ENCODE data around the gene PELO.
A peak's percentile ranks its signal among the peaks of the same experiment; 100 is the strongest.
"Not testable (repeated sequence)": the region's sequence is repeated elsewhere in the genome, so short reads cannot be mapped to it uniquely, and the experiment has no call there.

The PELO gene

DNA sequence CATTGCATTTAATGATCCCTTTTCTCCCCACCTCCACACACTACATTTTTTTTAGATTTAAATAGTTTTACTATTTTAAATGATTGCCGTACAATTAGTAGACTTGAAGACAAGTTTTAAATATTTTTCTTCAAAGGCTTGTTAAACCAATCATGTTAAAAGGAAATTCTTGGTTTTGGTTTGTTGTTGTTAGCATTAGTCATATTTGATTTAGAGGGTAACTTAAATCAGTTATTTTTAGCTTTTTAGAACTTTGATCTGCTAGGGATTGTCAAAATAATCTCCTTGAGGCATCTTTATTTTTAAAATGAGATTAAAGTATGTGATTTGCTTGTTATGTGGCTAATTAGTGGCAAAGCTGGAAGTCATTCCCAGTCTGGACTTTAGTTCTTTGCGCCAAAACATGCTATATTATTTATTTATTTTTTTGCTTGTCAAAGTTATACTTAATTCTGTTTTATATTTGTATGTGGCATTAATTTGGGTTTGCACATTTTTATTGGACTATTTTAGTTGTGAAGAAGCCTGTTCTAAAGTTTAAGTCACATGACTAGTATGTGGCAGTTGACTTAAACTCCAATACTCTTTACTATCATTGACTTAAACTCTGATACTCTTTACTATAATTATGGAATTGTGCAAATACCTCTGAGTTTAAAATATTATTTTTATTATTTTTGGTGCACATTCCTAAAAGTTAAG is 14.7 kb downstream of the PELO start:
- DNase-seq, result no peak

DNA sequence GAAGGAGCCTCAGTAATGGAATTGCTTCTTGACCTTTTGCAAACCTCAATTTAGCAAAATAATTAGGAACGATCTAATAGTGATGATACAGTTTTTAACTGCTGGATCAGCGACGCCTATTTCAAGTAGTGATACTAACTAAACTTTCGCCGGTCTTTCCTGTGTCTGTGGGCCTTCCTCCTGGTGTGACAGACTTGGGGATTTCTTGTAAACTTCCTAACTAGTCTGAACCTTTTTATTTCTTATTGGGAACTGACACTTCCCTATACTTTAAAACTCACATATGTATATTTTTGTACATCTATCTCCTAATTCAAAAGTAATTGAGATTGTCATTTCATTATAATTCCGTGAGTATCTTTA is 15.2 kb downstream of the PELO start:
- DNase-seq, result no peak

DNA sequence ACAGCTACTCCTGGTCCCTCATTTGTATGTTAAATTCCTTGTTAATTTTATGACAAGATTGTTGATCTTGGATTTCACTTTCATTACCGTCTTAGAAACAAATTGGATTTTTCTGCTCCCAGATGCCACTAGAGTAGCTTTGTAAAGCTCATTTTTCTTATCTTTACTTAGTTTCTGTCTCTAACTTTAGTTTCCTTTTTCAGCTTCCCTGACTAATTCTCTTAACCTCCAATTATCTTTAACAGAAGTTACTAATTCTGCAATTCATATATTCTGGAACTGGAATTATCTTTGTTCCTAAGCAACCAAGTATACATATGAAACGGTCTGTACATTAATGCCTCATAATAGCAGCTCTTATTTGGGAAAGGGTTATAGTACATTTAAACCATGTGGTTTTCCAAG is 16.7 kb downstream of the PELO start:
- no peak for DNase-seq

DNA sequence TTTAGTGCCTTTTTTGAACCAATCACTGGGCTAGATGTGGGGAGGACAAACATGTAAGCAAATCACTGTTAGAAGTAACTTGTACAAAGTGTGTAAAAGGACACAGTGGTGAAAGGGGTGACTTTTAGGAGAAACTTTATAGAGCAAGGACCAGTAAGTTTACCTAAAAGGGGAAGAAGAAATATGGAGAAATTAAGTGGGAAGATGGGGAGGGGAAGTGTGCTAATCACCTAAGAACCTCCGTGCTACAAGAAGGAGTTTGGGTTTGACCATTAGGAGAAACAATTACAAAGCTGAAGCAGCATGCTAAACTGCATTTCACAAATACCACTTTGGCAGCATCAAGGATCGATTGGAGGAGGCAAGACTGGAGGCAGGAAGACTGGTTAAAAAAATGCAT is 17.3 kb downstream of the PELO start:
- DNase-seq, result no peak

DNA sequence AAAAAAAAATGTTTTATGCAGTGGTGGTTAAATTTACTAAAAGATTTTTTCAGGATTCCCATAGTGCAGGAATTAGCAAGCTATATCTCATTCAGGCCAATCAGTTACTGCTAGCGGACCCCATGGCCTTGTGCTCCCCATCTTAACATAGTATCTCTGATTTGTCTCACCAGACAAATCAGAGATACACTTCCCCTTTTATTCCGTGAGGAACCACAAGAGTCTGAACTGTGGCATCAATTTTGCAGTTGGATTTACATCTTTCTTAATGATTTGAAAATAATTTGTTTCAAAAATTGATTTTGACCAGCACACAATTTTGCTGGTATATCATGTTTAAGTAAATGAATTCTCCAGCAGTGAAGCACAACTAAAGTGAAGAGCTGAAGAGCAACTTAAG is 17.9 kb downstream of the PELO start:
- no peak for DNase-seq

DNA sequence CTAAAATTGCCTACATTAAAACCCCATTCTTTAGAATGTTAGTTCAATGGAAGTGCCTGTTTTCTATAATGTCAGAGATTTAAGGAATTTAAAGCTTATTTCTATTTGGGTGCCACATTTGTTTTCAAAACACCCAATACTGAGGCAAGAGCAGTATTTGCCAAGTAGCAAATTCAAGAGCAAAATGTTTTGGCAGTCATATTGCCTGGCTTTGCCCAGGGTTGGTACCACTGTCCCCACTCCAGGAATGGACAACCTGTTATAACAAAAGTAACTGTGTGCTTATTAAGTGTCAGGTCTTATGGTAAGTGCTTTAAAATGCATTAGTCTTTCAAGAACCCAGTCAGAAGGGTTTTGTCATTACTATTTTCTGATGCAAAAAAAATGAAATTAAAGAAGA is 19.3 kb downstream of the PELO start:
- no peak for DNase-seq

DNA sequence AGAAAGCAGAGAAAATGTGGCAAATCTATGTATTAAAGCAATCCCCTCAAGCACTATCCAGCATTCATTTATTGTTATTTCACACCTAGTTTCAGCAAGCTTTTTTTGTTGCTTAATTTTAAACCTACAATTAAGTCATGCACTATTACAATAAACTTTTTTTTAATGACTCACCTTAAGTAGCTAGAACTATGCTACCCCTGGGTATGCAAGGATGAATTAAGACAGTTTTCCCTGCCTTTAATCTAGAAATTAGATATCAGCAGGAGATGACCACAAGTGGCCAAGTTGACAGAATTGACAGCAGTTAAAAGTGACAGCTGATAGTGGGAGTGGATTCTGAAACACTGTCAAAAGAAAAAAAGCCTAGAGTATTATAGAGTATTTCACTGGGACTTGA is 20.0 kb downstream of the PELO start:
- no peak for DNase-seq

DNA sequence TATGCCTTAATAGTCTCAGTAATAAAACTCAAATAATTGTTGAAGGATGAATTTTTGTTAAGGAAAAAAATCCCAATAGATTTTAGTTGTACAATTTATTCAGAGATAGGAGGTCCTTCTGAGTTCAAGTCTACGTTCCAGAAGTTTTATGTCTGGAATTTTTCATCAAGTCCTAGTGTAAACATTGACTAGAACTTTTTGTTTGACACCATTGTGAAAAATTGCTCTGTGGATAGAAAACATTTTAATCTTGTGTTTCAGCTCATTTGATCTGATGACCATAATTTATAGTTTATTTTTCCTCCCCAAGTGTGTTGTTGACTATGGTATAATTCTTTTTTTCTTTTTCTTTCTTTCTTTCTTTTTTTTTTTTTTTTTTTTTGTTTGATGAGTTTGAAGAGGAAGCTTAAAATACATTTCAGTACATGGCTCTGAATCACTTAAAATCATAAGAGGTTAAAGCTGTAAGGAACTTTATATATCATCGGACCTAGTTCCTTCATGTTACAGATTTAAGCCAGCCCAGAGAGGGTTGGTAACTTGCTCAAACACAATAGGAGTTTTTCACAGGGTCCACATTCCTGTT is 20.7 kb downstream of the PELO start:
- no peak for DNase-seq

DNA sequence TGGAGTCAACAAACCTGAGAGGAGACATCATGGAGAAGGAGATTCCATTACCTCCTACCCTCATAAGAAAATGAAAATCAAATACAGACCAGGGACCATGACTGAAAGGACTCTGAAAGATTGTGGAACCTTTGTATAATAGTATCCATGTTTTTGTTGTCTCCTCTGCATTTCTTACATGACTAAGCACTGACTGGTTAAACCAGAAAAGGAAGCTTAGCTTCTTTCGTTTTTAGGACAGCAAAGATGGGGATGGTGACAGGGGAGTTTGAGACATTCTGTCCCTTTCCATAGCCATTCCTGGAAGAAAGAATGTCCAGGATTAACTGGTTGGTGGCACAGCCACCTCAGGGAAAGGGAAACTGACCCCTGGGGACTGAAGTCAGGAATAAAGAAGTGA is 22.2 kb downstream of the PELO start:
- DNase-seq, result no peak

DNA sequence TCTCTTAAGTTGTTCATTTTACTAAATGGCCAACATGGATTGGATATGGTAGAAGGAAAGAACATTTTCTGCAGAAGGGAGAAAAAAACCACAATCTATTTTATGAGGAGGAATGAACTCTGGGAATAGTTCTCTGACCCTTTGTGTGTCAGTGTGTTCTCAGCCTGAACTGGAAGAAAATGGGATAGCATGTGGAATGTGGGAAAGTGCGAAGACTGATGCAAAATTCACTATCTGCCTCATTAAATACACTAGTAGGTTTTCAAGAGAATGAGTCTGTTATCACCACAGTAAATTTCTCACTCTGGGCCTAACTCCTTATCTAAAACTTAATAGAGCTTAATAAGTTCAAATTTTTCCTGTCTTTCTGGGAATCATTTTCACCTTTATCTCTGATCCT is 22.7 kb downstream of the PELO start:
- no peak for DNase-seq

DNA sequence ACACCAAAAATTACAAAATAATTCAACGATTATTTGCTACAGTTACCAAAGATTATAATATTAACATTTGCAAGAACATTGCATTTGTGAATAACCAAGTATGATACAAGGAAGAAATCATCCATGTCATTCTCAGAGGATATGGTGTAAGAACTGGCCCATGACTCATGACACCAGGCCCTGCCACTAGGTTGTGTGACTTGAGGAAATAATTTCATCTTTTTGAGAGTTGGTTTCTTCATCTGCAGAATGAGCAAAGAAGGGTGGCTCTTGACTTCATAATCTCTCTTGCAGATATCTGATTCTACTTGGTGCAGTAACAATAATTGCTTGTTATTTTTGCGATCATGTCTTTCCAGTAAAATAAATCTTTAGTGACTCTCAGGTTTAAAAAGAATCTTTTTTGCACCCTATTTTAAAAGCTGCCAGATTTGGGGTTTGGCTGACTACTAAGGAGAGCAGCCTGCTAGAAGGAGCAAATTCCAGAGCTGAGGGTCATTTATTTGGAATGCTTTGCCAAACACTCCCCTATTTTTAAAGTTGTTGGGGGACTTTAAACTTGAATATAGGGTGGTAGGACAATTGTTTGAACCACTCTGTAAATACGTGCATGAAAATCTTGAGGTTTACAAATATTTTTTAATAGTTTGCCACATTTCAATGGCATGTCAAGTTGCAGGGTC is 23.5 kb downstream of the PELO start:
- peak; percentile 13 for DNase-seq

DNA sequence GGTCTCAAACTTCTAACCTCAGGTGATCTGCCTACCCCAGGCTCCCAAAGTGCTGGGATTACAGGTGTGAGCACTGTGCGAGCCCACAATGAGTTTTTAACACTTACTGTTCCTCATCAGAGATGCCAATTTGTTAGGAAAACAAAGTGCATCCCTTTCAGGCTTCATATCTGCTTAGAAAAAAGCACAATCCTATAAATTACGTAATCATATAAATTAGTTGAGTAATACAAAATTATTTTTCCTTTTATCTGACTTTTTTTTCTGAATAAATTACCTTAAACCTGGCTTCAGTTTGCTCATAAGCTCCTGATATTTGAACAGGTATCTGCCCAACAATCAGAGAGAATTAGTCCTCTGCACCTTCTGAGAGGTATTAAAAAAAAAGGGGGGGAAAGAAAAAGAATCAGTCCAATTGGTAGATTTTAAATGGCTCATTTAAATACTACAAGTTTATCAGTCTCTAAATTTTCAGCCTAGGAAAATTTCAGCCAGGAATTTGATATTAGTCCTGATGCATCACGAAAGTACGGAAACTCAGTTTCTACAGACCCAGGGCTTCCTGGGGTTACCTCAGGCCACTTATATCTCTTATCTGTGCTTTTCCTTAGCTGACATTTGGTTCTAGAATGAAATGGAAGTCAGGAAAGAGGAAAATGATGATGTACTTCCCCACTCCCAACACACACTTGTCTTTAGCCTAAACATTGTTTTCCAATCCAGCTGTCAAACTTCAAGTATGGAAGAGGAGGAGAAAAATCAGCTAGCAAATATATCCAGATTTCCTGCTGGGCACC is 26.8 kb downstream of the PELO start:
- no peak for DNase-seq

DNA sequence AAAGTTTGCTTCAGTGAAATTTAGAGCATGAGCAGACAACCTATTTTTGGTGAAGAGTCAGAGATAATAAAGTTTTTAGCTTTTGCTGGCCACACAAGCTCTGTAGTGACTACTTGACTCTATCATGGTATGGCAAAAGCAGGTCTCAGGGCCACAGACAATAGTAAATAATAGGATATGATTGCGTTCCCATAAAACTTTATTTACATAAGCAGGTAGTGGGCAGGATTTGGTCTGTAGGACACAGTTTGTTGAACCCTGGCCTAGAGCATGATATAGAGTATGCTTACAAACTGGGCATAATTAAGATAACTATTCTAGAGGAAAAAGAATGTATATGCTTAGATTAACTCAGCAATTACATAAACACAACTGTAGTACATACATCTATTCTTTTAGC is 30.1 kb downstream of the PELO start:
- DNase-seq, result no peak

DNA sequence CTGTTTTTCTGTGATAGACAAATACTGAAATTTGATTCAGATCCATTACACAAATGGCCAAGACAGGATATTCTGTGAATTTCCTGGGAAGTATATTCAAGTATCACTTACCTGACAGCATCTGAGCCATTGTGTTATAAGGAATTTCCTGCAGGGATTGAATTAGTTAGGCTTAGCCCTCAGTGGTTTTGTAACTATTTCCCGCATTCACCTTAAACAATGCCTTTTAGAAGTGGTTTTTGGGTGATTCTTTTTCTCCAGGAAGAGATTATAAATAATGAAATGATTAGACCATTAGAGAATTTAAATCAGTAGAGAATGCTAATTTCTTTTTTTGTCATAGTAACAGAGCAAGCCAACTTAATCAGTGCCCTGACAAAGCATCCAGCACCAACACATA is 30.6 kb downstream of the PELO start:
- DNase-seq, result no peak

DNA sequence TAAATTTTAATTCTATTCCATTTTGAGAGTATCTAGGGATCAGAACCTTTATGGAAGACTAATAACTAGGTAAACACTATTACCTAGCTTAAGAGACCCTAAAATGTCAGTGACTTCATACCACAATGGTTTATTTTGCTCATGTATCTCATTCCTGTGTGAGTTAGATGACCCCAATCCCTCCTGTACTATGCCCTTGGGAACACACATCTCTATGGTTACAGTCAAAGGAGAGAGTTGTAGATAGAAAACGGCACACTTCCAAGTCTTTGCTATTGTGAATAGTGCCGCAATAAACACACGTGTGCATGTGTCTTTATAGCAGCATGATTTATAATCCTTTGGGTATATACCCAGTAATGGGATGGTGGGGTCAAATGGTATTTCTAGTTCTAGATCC is 31.1 kb downstream of the PELO start:
- DNase-seq, result not testable (repeated sequence)

DNA sequence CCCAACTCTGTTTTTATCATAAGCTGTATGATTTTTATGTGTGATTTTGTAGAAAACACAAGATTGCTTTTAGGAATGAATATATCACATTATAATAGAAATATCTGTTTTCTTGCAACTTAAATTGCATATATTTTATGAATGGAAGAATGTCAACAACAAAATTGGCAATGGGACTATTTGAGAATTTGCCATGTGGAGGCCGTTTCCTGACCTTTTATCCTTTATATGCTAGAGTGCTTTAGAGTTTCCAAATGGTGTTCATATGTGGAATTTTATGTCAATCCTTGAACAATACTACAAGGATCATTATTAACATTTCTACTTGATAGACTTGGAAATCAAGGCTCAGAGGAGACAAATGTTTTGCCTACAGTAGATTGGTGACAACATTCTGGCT is 34.2 kb downstream of the PELO start:
- DNase-seq, result no peak

DNA sequence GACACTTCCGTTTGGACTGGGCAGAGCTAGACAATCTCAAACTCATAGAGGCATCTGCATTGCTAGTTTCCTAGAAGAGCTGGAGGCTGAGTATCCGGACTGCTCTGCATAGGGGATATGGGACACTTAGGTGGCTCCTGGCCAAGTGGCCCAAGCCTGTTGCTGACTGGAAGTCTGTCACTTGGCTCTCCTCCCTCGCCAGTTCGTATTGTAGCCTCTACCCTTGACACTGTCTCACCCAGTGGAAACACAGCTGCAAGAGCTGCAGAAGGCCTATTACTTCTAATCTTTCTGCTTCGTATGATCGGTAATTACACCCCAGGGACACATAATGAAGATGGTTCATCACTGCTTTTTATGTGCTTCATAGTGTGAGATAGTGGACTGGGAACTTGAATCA is 34.7 kb downstream of the PELO start:
- DNase-seq, result no peak

DNA sequence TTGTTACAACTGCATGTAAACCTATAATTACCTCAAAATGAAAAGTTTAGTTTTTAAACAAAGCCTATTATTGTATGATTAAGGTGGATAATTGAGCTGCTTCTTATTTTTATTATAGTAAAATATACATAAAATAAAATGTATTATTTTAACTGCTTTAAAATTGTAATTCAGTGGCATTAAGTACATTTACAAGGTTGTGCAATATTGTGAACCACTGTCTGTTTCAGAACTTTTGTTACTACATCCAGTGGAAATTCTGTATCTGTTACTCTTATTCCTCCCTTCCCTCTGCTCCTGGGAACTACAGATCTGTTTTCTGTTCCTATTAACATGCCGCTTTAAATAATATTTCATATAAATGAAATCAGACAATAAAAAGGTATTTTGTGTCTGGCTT is 37.1 kb downstream of the PELO start:
- no peak for DNase-seq

DNA sequence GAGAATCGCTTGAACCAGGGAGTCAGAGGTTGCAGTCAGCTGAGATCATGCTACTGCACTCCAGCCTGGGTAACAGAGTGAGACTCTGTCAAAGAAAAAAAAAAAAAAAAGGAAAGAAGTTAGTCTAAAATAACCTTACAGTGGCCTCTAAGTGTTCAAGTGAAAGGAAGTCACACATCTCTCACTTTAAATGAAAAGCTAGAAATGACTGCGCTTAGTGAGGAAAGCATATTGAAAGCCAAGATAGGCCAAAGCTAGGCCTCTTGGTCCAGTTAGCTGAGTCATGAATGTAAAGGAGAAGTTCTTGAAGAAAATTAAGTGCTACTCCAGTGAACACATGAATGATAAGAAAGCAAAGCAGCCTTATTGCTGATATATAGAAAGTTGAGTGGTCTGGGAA is 38.1 kb downstream of the PELO start:
- DNase-seq, result no peak

DNA sequence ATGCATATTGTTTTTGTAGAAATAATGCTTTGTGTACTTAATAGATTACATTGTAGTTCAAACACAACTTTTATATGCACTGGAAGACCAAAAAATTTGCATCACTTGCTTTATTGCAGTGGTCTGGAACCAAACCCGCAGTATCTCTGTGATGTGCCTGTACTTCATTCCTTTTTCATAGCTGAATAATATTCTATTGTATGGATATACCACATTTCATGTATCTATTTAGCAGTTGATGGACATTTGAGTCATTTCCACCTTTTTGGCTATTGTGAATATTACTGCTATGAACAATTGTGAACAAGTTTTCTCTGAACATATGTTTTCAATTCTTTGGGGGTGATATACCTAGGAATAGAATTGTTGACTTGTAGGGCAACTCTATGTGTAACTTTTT is 40.1 kb downstream of the PELO start:
- no peak for DNase-seq

DNA sequence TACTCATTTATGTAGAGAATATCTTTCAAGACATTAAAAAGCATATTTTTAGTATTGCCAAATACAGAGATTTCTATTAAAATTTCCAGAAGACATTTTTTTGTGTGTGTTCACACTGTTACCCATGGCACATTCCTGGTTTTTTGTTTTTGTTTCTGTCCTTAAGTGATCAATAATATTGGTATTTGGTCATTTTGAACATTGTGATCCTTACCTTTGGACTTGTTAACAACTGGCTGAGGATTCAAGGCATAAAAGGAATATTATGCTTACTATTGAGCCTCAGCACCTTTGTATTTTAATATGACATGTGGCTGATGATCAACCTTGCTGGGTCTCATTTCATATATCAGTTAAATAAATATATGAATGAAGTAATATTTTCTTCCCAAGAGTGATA is 41.9 kb downstream of the PELO start:
- no peak for DNase-seq

DNA sequence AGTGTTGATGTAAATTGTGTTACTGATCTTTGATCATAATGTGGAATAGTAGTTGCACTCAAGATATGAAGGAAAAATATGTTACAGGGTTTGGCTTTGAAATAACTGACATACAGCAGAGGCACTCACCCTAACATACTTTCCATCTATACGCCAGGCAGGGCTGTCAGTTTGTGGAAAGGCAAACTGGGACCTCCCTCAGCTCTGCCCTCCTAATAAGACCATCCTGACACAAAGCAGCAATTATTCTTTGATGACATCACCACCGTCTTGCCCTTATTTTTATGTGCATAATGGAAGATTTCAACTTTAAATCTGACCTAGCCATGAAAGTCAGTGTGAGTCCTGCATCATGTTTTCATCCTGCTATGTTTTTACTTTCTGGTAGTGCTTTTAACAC is 42.9 kb downstream of the PELO start:
- DNase-seq, result no peak

DNA sequence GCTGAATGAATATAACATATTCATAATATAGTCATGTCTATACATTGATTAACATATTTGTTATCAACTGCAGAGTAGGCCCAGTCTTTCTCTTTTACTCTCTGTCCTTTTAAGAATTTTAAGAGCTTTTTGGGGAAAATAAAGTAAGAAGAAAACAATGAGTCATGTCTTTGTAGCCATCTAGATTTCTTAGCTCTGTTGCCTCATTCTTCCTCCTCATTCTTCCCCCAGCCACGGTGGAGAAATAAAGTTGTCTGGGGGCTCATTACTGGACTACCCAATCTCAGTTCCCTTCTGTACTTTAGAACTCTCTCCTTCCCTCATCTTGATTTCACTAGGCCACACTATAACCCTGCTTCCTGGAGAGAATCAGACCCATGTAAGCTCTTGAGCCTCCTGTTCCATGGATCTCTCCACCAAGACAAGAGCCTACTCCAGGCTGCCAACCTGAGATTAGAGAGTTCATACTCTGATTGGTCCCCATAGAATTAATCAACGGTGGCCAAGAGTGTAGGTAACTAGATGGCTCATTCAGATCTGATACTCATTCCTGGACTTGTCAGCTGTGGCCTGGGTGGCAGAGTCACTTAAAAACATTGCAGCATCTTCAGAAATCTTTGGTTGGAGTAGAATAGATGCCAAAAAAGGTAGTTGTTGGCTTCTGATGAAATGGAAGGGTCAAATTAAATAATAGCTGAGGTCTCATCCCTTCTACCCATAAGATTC is 44.2 kb downstream of the PELO start:
- no peak for DNase-seq
